Measurements from ENCODE around the gene PRKCZ.

PRKCZ gene

DNA sequence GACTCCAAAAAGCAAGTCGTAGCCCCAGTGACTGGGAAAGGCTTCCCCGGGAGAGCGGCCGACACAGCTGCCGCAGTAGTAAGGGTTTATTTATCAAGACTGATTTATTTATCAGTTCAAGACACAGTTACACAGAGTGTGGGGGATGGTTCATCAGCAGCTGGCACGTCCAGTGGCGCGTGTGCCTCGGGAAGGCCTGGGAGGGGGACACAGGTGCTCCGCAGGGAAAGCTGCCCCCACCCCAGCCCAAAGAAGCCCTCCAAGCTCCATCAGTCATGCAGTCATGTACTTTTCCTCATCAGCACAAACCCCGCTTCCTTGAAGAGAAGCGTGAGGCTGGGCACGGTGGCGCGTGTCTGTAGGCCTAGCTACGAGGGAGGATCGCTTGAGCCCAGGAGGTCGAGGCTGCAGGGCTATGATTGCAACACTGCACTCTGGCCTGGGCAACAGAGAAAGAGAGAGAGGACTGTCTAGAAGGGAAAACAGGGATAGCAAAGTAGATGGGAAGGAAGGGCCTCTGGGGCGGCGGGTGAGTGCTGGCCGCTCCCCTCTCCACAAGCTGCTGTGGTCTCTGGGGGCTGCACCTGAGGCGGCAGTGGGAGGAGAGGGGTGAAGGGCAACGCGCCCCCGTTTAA lies 53.2 kb downstream of the PRKCZ start:
- H3K27ac ChIP-seq (ENCODE audit: low read depth, low read length) = no peak overlapping the region
- H2BK15ac ChIP-seq (replicated peaks; ENCODE audit: low read depth) = no peak overlapping the region
- no peak overlapping the region for H2BK120ac ChIP-seq (ENCODE audit: low read depth, low read length)
- H3K79me2 ChIP-seq (ENCODE audit: control insufficient read depth, insufficient read depth, low read length) = no peaks in the 10 kb centered on the region
- H4K5ac ChIP-seq (ENCODE audit: low read length) = no peak overlapping the region
- H3K56ac ChIP-seq (ENCODE audit: low read length) = no peak overlapping the region
- no peak overlapping the region for H2BK5ac ChIP-seq (ENCODE audit: low read length)
- no peak overlapping the region for H3K23ac ChIP-seq (ENCODE audit: low read length)
- H3K4me3 ChIP-seq (ENCODE audit: low read length) = no peak overlapping the region
- WGBS (ENCODE audit: extremely low coverage, insufficient coverage, low lambda C conversion rate) = no CpG with 5 or more reads among the region's 25 CpGs
- H3K4me1 ChIP-seq (ENCODE audit: control insufficient read depth, low read depth, low read length) = no peaks in the 10 kb centered on the region
- H3K4me2 ChIP-seq (ENCODE audit: low read length) = no peak overlapping the region
- H3K18ac ChIP-seq (ENCODE audit: low read length) = no peak overlapping the region
- no peaks in the 10 kb centered on the region for H3K27me3 ChIP-seq (ENCODE audit: insufficient read depth, low read length, poor library complexity)
- H4K8ac ChIP-seq (ENCODE audit: low read depth, low read length) = no peak overlapping the region
- H2AK5ac ChIP-seq (ENCODE audit: low read length) = no peak overlapping the region
- H3K79me1 ChIP-seq (ENCODE audit: low read length) = no peaks in the 10 kb centered on the region
- H3K4ac ChIP-seq (ENCODE audit: low read depth, low read length) = no peak overlapping the region
- no peaks in the 10 kb centered on the region for H3K36me3 ChIP-seq (ENCODE audit: control insufficient read depth, insufficient read depth, low read length)
- H3K9ac ChIP-seq (ENCODE audit: low read length) = no peak overlapping the region
- DNase-seq = no peak

DNA sequence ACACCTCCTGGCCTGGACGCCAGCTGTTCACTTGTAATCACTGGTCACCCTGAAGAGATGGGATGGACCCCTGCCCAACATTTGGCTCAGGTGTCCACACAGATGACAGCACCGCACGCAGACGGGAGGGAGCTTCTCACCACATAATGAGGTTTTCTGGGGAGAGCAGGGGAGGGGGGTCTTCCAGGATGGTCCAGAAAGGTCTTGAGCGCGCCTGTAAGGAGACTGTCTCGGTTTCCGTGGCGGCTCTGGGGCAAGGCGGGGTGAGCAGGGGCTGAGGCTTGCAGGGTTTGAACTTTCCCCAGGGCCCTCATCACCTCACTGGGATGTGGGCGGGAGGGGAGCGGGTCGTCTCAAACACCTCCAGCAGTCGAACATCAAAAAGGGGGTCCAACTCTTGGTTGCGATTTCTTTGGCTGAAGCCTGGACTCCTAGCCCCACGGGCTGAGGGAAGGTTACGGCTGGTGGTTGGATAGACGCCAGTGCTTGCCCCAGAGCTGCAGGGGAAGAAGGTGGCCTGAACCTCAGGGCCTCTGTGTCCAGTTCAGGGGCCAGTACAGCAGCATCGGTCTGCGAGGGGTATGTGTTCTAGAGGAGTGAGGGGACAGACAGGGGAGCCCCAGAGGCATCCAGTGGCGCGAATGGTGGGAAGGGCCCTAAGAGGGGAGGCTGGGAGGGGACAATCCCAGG lies 53.8 kb downstream of the PRKCZ start:
- Histone ChIP-seq H2BK5ac (ENCODE audit: low read length) (no peak overlapping the region), H3K4me2 (ENCODE audit: low read length) (no peak overlapping the region), H3K27ac (ENCODE audit: low read depth, low read length) (no peak overlapping the region), H3K79me1 (ENCODE audit: low read length) (no peaks in the 10 kb centered on the region), H3K56ac (ENCODE audit: low read length) (no peak overlapping the region), H3K4me1 (ENCODE audit: control insufficient read depth, low read depth, low read length) (no peaks in the 10 kb centered on the region), H3K9ac (ENCODE audit: low read length) (no peak overlapping the region), H2AK5ac (ENCODE audit: low read length) (no peak overlapping the region), H4K8ac (ENCODE audit: low read depth, low read length) (no peak overlapping the region), H3K27me3 (ENCODE audit: insufficient read depth, low read length, poor library complexity) (no peaks in the 10 kb centered on the region), H3K4ac (ENCODE audit: low read depth, low read length) (no peak overlapping the region), H3K36me3 (ENCODE audit: control insufficient read depth, insufficient read depth, low read length) (no peaks in the 10 kb centered on the region), H2BK120ac (ENCODE audit: low read depth, low read length) (no peak overlapping the region), H3K23ac (ENCODE audit: low read length) (no peak overlapping the region), H4K5ac (ENCODE audit: low read length) (no peak overlapping the region), H3K79me2 (ENCODE audit: control insufficient read depth, insufficient read depth, low read length) (no peaks in the 10 kb centered on the region), H3K18ac (ENCODE audit: low read length) (no peak overlapping the region), H2BK15ac (replicated peaks; ENCODE audit: low read depth) (no peak overlapping the region), H3K4me3 (ENCODE audit: low read length) (no peak overlapping the region)
- DNase-seq = no peak
- WGBS (ENCODE audit: extremely low coverage, insufficient coverage, low lambda C conversion rate) = no CpG with 5 or more reads among the region's 22 CpGs

DNA sequence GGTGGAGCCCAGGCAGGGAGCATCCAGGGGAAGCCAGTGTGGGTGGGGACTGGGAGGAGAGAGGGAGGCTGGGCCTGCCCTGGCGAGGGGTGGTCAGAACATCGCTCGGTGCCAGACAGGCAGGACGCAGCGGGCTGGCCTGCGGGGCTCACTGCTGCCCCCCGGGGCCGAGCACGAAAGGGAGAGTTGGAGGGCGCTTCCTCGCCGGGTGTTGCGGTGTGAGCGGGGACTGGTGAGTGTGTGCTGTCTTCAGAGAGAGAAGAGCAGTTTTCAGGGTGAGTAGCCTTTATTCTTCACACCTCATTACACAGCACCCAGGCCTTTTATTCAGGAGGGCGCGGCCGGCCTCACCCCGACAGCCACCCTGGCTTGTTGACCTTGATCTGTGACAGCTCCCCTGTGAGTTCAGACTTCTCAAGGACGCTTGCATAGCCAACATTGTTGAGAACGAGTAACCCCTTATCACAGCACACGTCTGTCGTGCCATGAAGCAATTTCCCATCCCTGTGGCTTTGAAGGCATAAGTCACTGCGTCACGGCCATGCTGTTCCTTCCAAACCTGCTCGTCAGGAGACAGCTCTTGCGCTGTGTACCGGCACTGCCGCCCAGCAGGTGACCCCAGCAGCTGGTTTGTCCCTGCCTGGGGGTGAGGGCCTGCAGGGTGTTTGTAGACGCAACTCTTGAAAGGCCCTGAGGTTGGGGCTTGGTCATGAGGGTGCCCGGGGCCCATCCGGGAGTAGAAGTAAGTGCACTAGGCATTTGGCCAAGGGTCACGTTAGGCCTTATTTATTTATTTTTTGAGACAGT lies 54.6 kb downstream of the PRKCZ start:
- Histone ChIP-seq H2BK5ac (ENCODE audit: low read length) (no peak overlapping the region), H3K9ac (ENCODE audit: low read length) (no peak overlapping the region), H3K4me3 (ENCODE audit: low read length) (no peak overlapping the region), H3K18ac (ENCODE audit: low read length) (no peak overlapping the region), H3K4me2 (ENCODE audit: low read length) (no peak overlapping the region), H3K27me3 (ENCODE audit: insufficient read depth, low read length, poor library complexity) (no peaks in the 10 kb centered on the region), H4K5ac (ENCODE audit: low read length) (no peak overlapping the region), H3K56ac (ENCODE audit: low read length) (no peak overlapping the region), H3K36me3 (ENCODE audit: control insufficient read depth, insufficient read depth, low read length) (no peaks in the 10 kb centered on the region), H3K79me1 (ENCODE audit: low read length) (no peaks in the 10 kb centered on the region), H2BK15ac (replicated peaks; ENCODE audit: low read depth) (no peak overlapping the region), H2BK120ac (ENCODE audit: low read depth, low read length) (no peak overlapping the region), H4K8ac (ENCODE audit: low read depth, low read length) (no peak overlapping the region), H3K4me1 (ENCODE audit: control insufficient read depth, low read depth, low read length) (no peaks in the 10 kb centered on the region), H3K4ac (ENCODE audit: low read depth, low read length) (no peak overlapping the region), H3K79me2 (ENCODE audit: control insufficient read depth, insufficient read depth, low read length) (no peaks in the 10 kb centered on the region), H2AK5ac (ENCODE audit: low read length) (no peak overlapping the region), H3K27ac (ENCODE audit: low read depth, low read length) (no peak overlapping the region), H3K23ac (ENCODE audit: low read length) (no peak overlapping the region)
- WGBS (ENCODE audit: extremely low coverage, insufficient coverage, low lambda C conversion rate) = no CpG with 5 or more reads among the region's 32 CpGs
- DNase-seq = peak; percentile 36

DNA sequence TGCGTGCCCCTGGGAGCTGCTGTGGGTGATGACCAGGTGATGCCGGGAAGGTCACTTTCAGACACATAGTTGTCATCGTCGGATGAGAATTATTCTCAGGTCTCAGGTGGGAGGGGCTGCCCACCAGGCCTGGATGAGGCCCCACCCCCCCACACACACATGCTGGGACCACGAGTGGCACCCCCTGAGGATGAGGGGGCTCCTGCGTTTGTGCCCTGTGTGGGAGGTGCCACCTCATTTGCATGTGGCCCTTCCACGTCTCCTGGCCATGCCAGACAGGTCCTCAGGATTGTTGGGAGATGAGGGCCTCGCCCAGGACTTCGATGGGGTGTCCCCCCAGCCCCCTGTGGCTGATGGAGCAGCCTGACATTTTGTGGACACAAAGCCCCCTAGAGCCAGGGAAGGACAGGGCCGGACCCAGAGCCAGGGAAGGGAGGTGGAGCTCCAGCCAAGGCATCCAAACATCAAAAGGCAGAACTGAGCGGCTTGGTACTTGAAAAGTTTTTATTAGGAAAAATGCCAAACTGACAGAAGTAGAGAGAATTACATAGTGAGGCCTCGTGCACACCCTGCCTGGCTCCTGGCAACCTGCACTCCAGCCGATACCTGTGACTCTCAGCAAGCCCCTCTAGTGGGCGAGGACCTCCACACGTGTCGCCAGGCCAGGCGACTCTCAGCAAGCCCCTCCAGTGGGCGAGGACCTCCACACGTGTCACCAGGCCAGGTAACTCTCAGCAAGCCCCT lies 55.7 kb downstream of the PRKCZ start:
- no peak overlapping the region for H3K23ac ChIP-seq (ENCODE audit: low read length)
- H3K79me1 ChIP-seq (ENCODE audit: low read length) = no peaks in the 10 kb centered on the region
- no peak overlapping the region for H2AK5ac ChIP-seq (ENCODE audit: low read length)
- no peak overlapping the region for H3K27ac ChIP-seq (ENCODE audit: low read depth, low read length)
- H3K56ac ChIP-seq (ENCODE audit: low read length) = no peak overlapping the region
- DNase-seq = no peak
- no peak overlapping the region for H2BK120ac ChIP-seq (ENCODE audit: low read depth, low read length)
- H2BK5ac ChIP-seq (ENCODE audit: low read length) = no peak overlapping the region
- no peak overlapping the region for H3K4me3 ChIP-seq (ENCODE audit: low read length)
- H3K4me1 ChIP-seq (ENCODE audit: control insufficient read depth, low read depth, low read length) = no peaks in the 10 kb centered on the region
- no peak overlapping the region for H2BK15ac ChIP-seq (replicated peaks; ENCODE audit: low read depth)
- no peak overlapping the region for H4K8ac ChIP-seq (ENCODE audit: low read depth, low read length)
- no peaks in the 10 kb centered on the region for H3K36me3 ChIP-seq (ENCODE audit: control insufficient read depth, insufficient read depth, low read length)
- no peak overlapping the region for H3K18ac ChIP-seq (ENCODE audit: low read length)
- H3K4me2 ChIP-seq (ENCODE audit: low read length) = no peak overlapping the region
- no CpG with 5 or more reads among the region's 19 CpGs for WGBS (ENCODE audit: extremely low coverage, insufficient coverage, low lambda C conversion rate)
- H3K79me2 ChIP-seq (ENCODE audit: control insufficient read depth, insufficient read depth, low read length) = no peaks in the 10 kb centered on the region
- no peak overlapping the region for H3K9ac ChIP-seq (ENCODE audit: low read length)
- H3K27me3 ChIP-seq (ENCODE audit: insufficient read depth, low read length, poor library complexity) = no peaks in the 10 kb centered on the region
- no peak overlapping the region for H3K4ac ChIP-seq (ENCODE audit: low read depth, low read length)
- no peak overlapping the region for H4K5ac ChIP-seq (ENCODE audit: low read length)

DNA sequence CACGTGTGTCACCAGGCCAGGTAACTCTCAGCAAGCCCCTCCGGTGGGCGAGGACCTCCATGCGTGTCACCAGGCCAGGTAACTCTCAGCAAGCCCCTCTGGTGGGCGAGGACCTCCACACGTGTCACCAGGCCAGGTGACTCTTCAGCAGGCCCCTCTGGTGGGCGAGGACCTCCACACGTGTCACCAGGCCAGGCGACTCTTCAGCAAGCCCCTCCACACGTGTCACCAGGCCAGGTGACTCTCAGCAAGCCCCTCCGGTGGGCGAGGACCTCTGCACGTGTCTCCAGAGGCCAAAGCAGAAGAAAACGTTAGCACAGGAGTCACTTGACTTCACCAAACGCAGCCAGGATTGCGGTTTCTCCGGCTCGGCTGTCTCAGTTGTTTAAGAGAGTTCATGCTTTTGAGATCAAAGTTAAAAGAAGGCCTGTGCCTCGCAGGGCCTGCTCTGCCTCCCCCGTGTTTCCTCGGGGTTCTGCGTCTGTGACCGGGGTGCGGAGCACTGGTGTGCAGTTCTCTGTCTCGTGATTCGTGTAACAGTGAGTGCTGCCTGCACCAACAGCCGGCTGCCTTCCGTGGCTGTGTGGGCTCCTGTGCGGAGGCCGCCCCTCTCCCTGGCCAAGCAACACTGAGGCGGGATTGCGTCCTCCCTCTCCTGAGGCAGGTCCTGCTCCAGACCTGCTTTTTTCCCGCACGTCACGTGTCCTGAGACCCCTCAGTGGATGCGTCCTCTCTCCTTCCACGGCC lies 56.6 kb downstream of the PRKCZ start:
- no peak overlapping the region for H3K9ac ChIP-seq (ENCODE audit: low read length)

More for the DNA sequence above, 56.6 kb downstream of the PRKCZ start:
- no peak overlapping the region for H3K18ac ChIP-seq (ENCODE audit: low read length)
- no peaks in the 10 kb centered on the region for H3K79me2 ChIP-seq (ENCODE audit: control insufficient read depth, insufficient read depth, low read length)
- H4K5ac ChIP-seq (ENCODE audit: low read length) = no peak overlapping the region
- H3K27ac ChIP-seq (ENCODE audit: low read depth, low read length) = no peak overlapping the region
- no peaks in the 10 kb centered on the region for H3K4me1 ChIP-seq (ENCODE audit: control insufficient read depth, low read depth, low read length)
- H2BK5ac ChIP-seq (ENCODE audit: low read length) = no peak overlapping the region
- WGBS (ENCODE audit: extremely low coverage, insufficient coverage, low lambda C conversion rate) = no CpG with 5 or more reads among the region's 37 CpGs
- H3K36me3 ChIP-seq (ENCODE audit: control insufficient read depth, insufficient read depth, low read length) = no peaks in the 10 kb centered on the region
- H3K4me3 ChIP-seq (ENCODE audit: low read length) = no peak overlapping the region
- no peak overlapping the region for H3K23ac ChIP-seq (ENCODE audit: low read length)
- no peak overlapping the region for H2BK120ac ChIP-seq (ENCODE audit: low read depth, low read length)
- H3K4ac ChIP-seq (ENCODE audit: low read depth, low read length) = no peak overlapping the region
- H3K4me2 ChIP-seq (ENCODE audit: low read length) = no peak overlapping the region
- no peak for DNase-seq
- no peak overlapping the region for H4K8ac ChIP-seq (ENCODE audit: low read depth, low read length)
- no peak overlapping the region for H2BK15ac ChIP-seq (replicated peaks; ENCODE audit: low read depth)
- H3K56ac ChIP-seq (ENCODE audit: low read length) = no peak overlapping the region
- no peaks in the 10 kb centered on the region for H3K79me1 ChIP-seq (ENCODE audit: low read length)
- no peak overlapping the region for H2AK5ac ChIP-seq (ENCODE audit: low read length)
- no peaks in the 10 kb centered on the region for H3K27me3 ChIP-seq (ENCODE audit: insufficient read depth, low read length, poor library complexity)
